Esophagus (tissue), 2 donors: ENCODE measurements around the gene COX17. TPM values are rescaled to one million over a fixed set of nuclear protein-coding genes. Genes with fewer than 3 reads are reported as not detected.

ENCODE experiments used
- H3K27ac ChIP-seq, 2 donors: one replicate each; pipeline ENCODE4 v1.5.1; 2013; ENCODE audit warnings: low read depth in 2 of 2, mild to moderate bottlenecking in 2 of 2, inconsistent platforms in 1 of 2, low read length in 1 of 2, moderate library complexity in 1 of 2
- H3K27me3 ChIP-seq, 2 donors: one replicate each; pipeline ENCODE4 v1.6.1; 2013; ENCODE audit warnings: low read length in 2 of 2, control low read depth in 1 of 2, mild to moderate bottlenecking in 1 of 2; ENCODE audit not compliant: insufficient read depth in 2 of 2, control insufficient read depth in 1 of 2
- H3K36me3 ChIP-seq, 2 donors: one replicate each; pipeline ENCODE4 v1.6.1; 2013; ENCODE audit warnings: low read length in 1 of 2; ENCODE audit not compliant: control insufficient read depth in 2 of 2, insufficient read depth in 2 of 2
- H3K4me1 ChIP-seq, 2 donors: one replicate each; pipeline ENCODE4 v1.6.1; 2013; ENCODE audit warnings: low read length in 1 of 2; ENCODE audit not compliant: control insufficient read depth in 2 of 2, insufficient read depth in 2 of 2
- H3K4me3 ChIP-seq, 2 donors: one replicate each; pipeline ENCODE4 v1.5.1; 2013; ENCODE audit warnings: low read length in 2 of 2, mild to moderate bottlenecking in 2 of 2, low read depth in 1 of 2, moderate library complexity in 1 of 2
- H3K9me3 ChIP-seq, 2 donors: one replicate each; pipeline ENCODE4 v1.6.1; 2013; ENCODE audit warnings: mild to moderate bottlenecking in 2 of 2, low read depth in 1 of 2, low read length in 1 of 2, moderate library complexity in 1 of 2; ENCODE audit not compliant: control insufficient read depth in 2 of 2, insufficient read depth in 1 of 2
- WGBS, 2 donors: extraction: QIAGEN DNeasy Blood & Tissue Kit; methylation state at CpG; one replicate each; pipeline ENCODE4 v1.1.7; 2013; 5-methylcytosine and 5-hydroxymethylcytosine counted together
- polyA plus RNA-seq, 2 donors: library from polyadenylated mRNA; stranded (reverse); fragments of 200-250 nt; gene quantifications; one replicate each; pipeline ENCODE4 v1.2.3, GENCODE V29; 2013
- donor health status: healthy with polysubstance abuse.
- donor health status: Bipolar disorder and iron deficiency.

The COX17 gene
- polyA plus RNA-seq, 2 donors: 72.7 to 116 TPM

DNA sequence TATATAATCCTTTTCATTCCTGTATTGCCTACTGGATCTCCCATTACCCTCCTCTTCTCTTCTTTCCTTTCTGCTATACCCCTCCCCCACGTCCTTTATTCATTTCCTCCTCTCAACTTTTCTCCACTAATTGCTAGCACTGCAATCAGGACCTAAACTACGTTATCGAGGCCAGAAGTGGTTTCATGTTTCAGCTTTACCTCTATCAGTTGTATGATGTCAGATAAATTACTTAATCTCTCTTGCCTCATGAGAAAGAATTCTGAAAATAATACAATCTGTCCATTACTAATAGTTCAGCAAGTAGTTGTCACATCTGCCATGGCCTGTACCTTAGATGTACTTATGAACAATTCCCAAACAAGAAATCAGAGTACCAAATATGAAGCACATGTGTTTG lies 27.4 kb downstream of the COX17 start:
- H3K36me3 ChIP-seq: peaks cover 0 to 5% of the 10 kb centered on the region in 2 donors
- 46 to 58% methylated on average over 3 of the region's 3 CpGs for WGBS, 2 donors
- no peak overlapping the region for H3K27ac ChIP-seq
- no peaks in the 10 kb centered on the region for H3K27me3 ChIP-seq
- H3K9me3 ChIP-seq: no peaks in the 10 kb centered on the region
- no peaks in the 10 kb centered on the region for H3K4me1 ChIP-seq
- no peak overlapping the region for H3K4me3 ChIP-seq

GRCh38 chr3:119647843-119648575 lies 29.2 kb downstream of the COX17 start:
- Histone ChIP-seq H3K27ac (peak overlapping the region; percentile 27 to 56), H3K36me3 (peaks cover 0 to 5% of the 10 kb centered on the region in 2 donors), H3K4me3 (no peak overlapping the region), H3K27me3 (no peaks in the 10 kb centered on the region), H3K9me3 (no peaks in the 10 kb centered on the region), H3K4me1 (no peaks in the 10 kb centered on the region)
- 63 to 69% methylated on average over 12 of the region's 12 CpGs for WGBS, 2 donors

GRCh38 chr3:119647171-119647570 lies 30.0 kb downstream of the COX17 start:
- Histone ChIP-seq H3K27me3 (no peaks in the 10 kb centered on the region), H3K36me3 (peaks cover 0 to 5% of the 10 kb centered on the region in 2 donors), H3K9me3 (no peaks in the 10 kb centered on the region), H3K27ac (no peak overlapping the region), H3K4me3 (no peak overlapping the region), H3K4me1 (no peaks in the 10 kb centered on the region)
- WGBS, 2 donors: 72 to 84% methylated on average over 2 of the region's 2 CpGs

DNA sequence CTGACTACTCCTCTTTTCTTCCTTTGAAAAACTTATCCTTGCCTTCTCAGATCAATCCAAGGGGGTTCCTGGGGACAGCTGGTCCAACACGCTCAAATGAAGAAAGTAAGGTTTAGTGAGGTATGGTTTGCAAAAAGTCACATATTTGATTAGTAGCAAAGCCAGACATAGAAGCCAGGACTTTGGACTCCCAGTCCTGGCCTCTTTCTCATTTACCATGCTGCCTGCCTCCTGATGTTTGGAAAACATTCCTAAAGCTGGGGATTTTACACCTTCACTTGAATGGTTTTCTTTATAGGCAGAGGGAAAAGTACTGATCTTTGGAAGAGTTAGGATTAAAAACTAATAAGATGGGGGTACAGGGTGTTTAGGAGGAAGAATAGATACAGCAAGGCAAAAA lies 31.4 kb downstream of the COX17 start:
- Histone ChIP-seq H3K4me3 (no peak overlapping the region), H3K4me1 (no peaks in the 10 kb centered on the region), H3K27ac (no peak overlapping the region), H3K36me3 (peaks cover 0 to 8% of the 10 kb centered on the region in 2 donors), H3K27me3 (no peaks in the 10 kb centered on the region), H3K9me3 (no peaks in the 10 kb centered on the region)
- WGBS, 2 donors: 88 to 91% methylated on average over 1 of the region's 1 CpG

DNA sequence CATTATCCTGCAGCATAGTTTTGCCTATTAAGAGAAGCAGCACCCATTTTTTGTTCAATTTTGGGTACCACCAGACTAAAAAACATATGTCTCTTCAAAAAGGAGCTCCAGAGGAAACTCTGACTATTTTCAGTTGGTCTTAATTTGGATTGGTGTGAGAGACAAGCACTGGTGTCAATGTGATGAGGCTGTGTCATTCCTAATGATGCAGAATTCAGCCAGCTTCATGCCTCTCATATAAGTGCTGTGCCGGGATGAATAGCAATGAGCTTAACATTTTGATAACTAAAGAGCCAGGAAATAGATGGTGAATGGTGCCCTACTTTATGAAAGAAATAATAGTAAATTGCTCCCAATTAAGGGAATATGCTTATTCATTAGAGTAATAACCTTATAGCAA lies 32.7 kb downstream of the COX17 start:
- Histone ChIP-seq H3K4me1 (no peaks in the 10 kb centered on the region), H3K9me3 (no peaks in the 10 kb centered on the region), H3K4me3 (no peak overlapping the region), H3K27ac (no peak overlapping the region), H3K27me3 (no peaks in the 10 kb centered on the region), H3K36me3 (peaks cover 0 to 8% of the 10 kb centered on the region in 2 donors)
- 86 to 100% methylated on average over 1 of the region's 1 CpG for WGBS, 2 donors

GRCh38 chr3:119643528-119643927 lies 33.7 kb downstream of the COX17 start:
- 90 to 91% methylated on average over 2 of the region's 2 CpGs for WGBS, 2 donors
- Histone ChIP-seq H3K9me3 (no peaks in the 10 kb centered on the region), H3K27me3 (no peaks in the 10 kb centered on the region), H3K36me3 (peaks cover 0 to 8% of the 10 kb centered on the region in 2 donors), H3K27ac (peak overlapping the region in 1 of 2 donors; percentile 9), H3K4me1 (peaks cover 0 to 4% of the 10 kb centered on the region in 2 donors), H3K4me3 (no peak overlapping the region)

GRCh38 chr3:119642746-119643473 lies 34.3 kb downstream of the COX17 start:
- Histone ChIP-seq H3K4me3 (no peak overlapping the region), H3K36me3 (peaks cover 0 to 3% of the 10 kb centered on the region in 2 donors), H3K27me3 (no peaks in the 10 kb centered on the region), H3K4me1 (peaks cover 0 to 4% of the 10 kb centered on the region in 2 donors), H3K9me3 (no peaks in the 10 kb centered on the region), H3K27ac (no peak overlapping the region)
- WGBS, 2 donors: 71 to 79% methylated on average over 5 of the region's 5 CpGs

- Histone ChIP-seq H3K27me3 (no peaks in the 10 kb centered on the region), H3K4me3 (no peak overlapping the region), H3K27ac (no peak overlapping the region), H3K36me3 (peaks cover 0 to 3% of the 10 kb centered on the region in 2 donors), H3K9me3 (no peaks in the 10 kb centered on the region), H3K4me1 (peaks cover 0 to 4% of the 10 kb centered on the region in 2 donors)
- WGBS, 2 donors: 97 to 99% methylated on average over 2 of the region's 2 CpGs
Measured at GRCh38 chr3:119641416-119641815, 35.8 kb downstream of the COX17 start.

GRCh38 chr3:119639494-119640350 lies 37.5 kb downstream of the COX17 start:
- WGBS, 2 donors: 77 to 82% methylated on average over 2 of the region's 2 CpGs
- H3K36me3 ChIP-seq: peaks cover 0 to 3% of the 10 kb centered on the region in 2 donors
- no peak overlapping the region for H3K4me3 ChIP-seq
- H3K4me1 ChIP-seq: peaks cover 0 to 4% of the 10 kb centered on the region in 2 donors
- no peaks in the 10 kb centered on the region for H3K9me3 ChIP-seq
- H3K27ac ChIP-seq: no peak overlapping the region
- no peaks in the 10 kb centered on the region for H3K27me3 ChIP-seq
